Measurements from ENCODE around the gene CDC42BPB. TPM values are rescaled to one million over a fixed set of nuclear protein-coding genes. Genes with fewer than 3 reads are reported as not detected.

CDC42BPB gene
- total RNA-seq, 1 donor = 118 TPM

GRCh38 chr14:103078860-103079587 is 21.7 kb upstream of the CDC42BPB start:
- Histone ChIP-seq H2AFZ (ENCODE audit: low read length) (no peak overlapping the region), H3K4me3 (ENCODE audit: insufficient read depth, low read length) (no peak overlapping the region), H3K4me2 (ENCODE audit: insufficient read depth, low read length) (no peak overlapping the region), H3K36me3 (ENCODE audit: insufficient read depth, low read length) (no peaks in the 10 kb centered on the region), H3K9me3 (ENCODE audit: low read depth, low read length) (no peaks in the 10 kb centered on the region), H3K27me3 (ENCODE audit: insufficient read depth, low read length) (peaks cover 11% of the 10 kb centered on the region), H3K79me2 (ENCODE audit: insufficient read depth, low read length) (no peaks in the 10 kb centered on the region), H4K20me1 (ENCODE audit: insufficient read depth, low read length) (no peaks in the 10 kb centered on the region), H3K27ac (ENCODE audit: low read depth, low read length) (no peak overlapping the region), H3K4me1 (ENCODE audit: insufficient read depth, low read length) (peaks cover 5% of the 10 kb centered on the region)
- no peak for TF ChIP-seq CTCF (IDR thresholded peaks at IDR 0.05; ENCODE audit: extremely low read depth, low read depth, low read length)
- peak; percentile 71 for DNase-seq (ENCODE audit: insufficient read length, low spot score, missing footprints)

GRCh38 chr14:103078420-103078749 is 21.0 kb upstream of the CDC42BPB start:
- Histone ChIP-seq H3K36me3 (ENCODE audit: insufficient read depth, low read length) (no peaks in the 10 kb centered on the region), H3K4me1 (ENCODE audit: insufficient read depth, low read length) (peaks cover 5% of the 10 kb centered on the region), H3K4me3 (ENCODE audit: insufficient read depth, low read length) (no peak overlapping the region), H3K27me3 (ENCODE audit: insufficient read depth, low read length) (peaks cover 11% of the 10 kb centered on the region), H3K79me2 (ENCODE audit: insufficient read depth, low read length) (no peaks in the 10 kb centered on the region), H3K9me3 (ENCODE audit: low read depth, low read length) (no peaks in the 10 kb centered on the region), H4K20me1 (ENCODE audit: insufficient read depth, low read length) (no peaks in the 10 kb centered on the region), H2AFZ (ENCODE audit: low read length) (no peak overlapping the region), H3K27ac (ENCODE audit: low read depth, low read length) (no peak overlapping the region), H3K4me2 (ENCODE audit: insufficient read depth, low read length) (no peak overlapping the region)
- DNase-seq (ENCODE audit: insufficient read length, low spot score, missing footprints) = peak; percentile 98
- TF ChIP-seq CTCF (IDR thresholded peaks at IDR 0.05; ENCODE audit: extremely low read depth, low read depth, low read length) = peak; percentile 73

- no peaks in the 10 kb centered on the region for H4K20me1 ChIP-seq (ENCODE audit: insufficient read depth, low read length)
- DNase-seq (ENCODE audit: insufficient read length, low spot score, missing footprints) = peak; percentile 88
- peaks cover 6% of the 10 kb centered on the region for H3K27me3 ChIP-seq (ENCODE audit: insufficient read depth, low read length)
- TF ChIP-seq CTCF (IDR thresholded peaks at IDR 0.05; ENCODE audit: extremely low read depth, low read depth, low read length) = no peak
- H3K36me3 ChIP-seq (ENCODE audit: insufficient read depth, low read length) = no peaks in the 10 kb centered on the region
- peak overlapping the region; percentile 70 for H2AFZ ChIP-seq (ENCODE audit: low read length)
- peak overlapping the region; percentile 67 for H3K4me3 ChIP-seq (ENCODE audit: insufficient read depth, low read length)
- H3K79me2 ChIP-seq (ENCODE audit: insufficient read depth, low read length) = no peaks in the 10 kb centered on the region
- H3K27ac ChIP-seq (ENCODE audit: low read depth, low read length) = no peak overlapping the region
- peaks cover 5% of the 10 kb centered on the region for H3K4me1 ChIP-seq (ENCODE audit: insufficient read depth, low read length)
- H3K9me3 ChIP-seq (ENCODE audit: low read depth, low read length) = no peaks in the 10 kb centered on the region
- H3K4me2 ChIP-seq (ENCODE audit: insufficient read depth, low read length) = peak overlapping the region; percentile 83
These were observed 17.5 kb upstream of the CDC42BPB start for GRCh38 chr14:103074729-103075367.
